OCI-LY1 (cell line): ENCODE results near the gene ZCCHC7.
"Not testable (repeated sequence)": the region's sequence is repeated elsewhere in the genome, so short reads cannot be mapped to it uniquely, and the experiment has no call there.

Experiments
- CTCF ChIP-seq: fragments of 200-600 bp; sonication (generic), shearing (Covaris generic); IDR thresholded peaks from 2 replicates; pipeline ENCODE4 v1.5.1; 2017; ENCODE audit warnings: mild to moderate bottlenecking, antibody characterized with exemption, low read length, moderate library complexity, mixed read lengths
- EZH2 ChIP-seq: fragments of 200-600 bp; sonication (generic), shearing (Covaris generic); IDR thresholded peaks from 2 replicates; pipeline ENCODE4 v1.8.0; 2017; ENCODE audit warnings: borderline replicate concordance, mixed run types, mild to moderate bottlenecking, antibody characterized with exemption, low read length, moderate library complexity, mixed read lengths

DNA sequence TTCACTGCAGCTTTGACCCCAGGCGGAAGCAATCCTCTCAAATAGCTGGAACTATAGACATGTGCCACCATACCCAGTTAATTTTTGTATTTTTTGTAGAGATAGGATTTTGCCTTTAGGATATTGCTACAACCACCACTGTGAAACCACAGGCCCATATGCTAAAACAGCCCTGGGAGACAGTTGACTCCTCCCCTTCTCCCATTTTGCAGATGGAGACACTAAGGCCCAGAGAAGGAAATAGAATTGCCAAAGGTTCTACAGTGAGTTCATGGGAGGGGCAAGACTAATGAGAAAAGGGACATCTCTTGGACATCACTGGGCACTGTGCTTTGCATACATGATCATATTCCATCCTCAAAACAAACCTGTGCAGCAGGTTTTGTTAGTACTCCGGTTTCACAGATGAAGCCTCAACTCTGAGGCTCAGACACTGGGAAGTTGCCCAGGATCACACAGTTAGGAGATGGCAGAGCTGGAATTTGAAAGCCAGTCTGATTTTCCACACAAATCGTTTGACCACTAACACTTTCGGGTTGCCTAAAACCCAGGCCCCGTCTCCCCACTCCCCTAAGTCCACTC, 27.6 kb upstream of the ZCCHC7 start:
- TF ChIP-seq EZH2, CTCF: not testable (repeated sequence)
